ENCODE results near the gene ZSCAN5B. TPM values are rescaled to one million over a fixed set of nuclear protein-coding genes. Genes with fewer than 3 reads are reported as not detected.
"Not testable (repeated sequence)": the region's sequence is repeated elsewhere in the genome, so short reads cannot be mapped to it uniquely, and the experiment has no call there.

The ZSCAN5B gene
- total RNA-seq, 1 donor from 2014 or later: not detected

DNA sequence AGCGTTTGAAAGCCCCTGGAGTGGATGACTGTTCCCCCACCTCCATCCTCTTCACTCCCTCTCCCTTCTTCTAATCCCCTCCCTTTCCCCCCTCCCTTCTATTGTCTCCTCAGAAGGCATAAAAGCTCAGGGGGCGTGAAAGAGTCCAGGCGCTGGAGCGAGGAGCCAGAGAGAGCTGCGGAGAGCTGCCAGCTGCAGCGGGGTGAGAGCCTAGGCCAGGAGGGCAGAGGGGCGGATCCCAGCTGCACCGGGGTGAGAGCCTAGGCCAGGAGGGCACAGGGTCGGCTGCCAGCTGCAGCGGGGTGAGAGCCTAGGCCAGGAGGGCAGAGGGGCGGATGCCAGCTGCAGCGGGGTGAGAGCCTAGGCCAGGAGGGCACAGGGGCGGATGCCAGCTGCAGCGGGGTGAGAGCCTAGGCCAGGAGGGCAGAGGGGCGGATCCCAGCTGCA, 21.7 kb downstream of the ZSCAN5B start, which contains the start of gene GALP:
Gene GALP (plus strand): TSS at position 148 of the 447 bp plus-strand sequence. CDS start 1,101 bp downstream, outside the sequence.
- DNase-seq (ENCODE audit: low read depth): not testable (repeated sequence)

DNA sequence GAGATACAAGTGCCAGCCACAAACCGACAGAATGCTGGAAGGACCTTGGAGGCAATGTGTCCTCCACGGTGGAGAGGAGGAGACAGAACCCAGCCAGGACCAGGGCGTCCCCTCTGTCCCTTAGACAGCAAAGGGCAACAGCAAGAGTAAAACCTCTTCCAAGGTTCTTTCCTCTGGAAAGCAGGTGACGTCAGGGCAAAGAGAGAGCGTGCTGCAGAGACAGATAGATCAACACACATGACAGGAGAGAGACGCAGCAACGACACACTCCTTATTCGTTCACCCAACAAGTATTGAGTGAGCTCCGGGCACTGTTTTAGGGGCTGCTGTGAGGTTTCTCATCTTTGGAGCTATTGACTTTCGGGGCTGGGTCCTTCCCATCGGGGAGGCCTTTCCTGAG, 23.0 kb downstream of the ZSCAN5B start:
- DNase-seq (ENCODE audit: low read depth): no peak

GRCh38 chr19:56174086-56174485, 23.5 kb downstream of the ZSCAN5B start:
- no peak for DNase-seq (ENCODE audit: low read depth)

DNA sequence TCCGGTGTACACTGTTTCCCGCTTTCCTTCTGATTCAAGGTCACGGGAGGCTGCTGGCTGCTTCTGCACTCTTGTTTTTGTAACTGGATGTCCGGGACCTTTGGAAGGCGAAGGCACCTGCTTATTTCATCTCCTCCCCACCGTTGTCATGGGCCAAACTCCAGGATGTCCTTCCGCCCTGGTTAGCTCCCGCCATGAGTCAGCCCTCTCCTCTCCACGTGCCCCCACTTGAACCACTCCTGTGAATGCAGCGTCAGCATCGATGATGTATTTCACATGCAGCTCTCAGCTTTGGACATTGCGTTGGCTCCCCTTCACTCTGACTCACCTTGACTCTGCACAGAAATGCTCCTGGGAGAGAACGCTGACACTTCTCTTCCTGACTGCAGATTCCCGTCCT, 27.3 kb downstream of the ZSCAN5B start:
- peak; percentile 90 for DNase-seq (ENCODE audit: low read depth)

GRCh38 chr19:56167064-56167578, 30.5 kb downstream of the ZSCAN5B start:
- DNase-seq (ENCODE audit: low read depth): peak; percentile 10

DNA sequence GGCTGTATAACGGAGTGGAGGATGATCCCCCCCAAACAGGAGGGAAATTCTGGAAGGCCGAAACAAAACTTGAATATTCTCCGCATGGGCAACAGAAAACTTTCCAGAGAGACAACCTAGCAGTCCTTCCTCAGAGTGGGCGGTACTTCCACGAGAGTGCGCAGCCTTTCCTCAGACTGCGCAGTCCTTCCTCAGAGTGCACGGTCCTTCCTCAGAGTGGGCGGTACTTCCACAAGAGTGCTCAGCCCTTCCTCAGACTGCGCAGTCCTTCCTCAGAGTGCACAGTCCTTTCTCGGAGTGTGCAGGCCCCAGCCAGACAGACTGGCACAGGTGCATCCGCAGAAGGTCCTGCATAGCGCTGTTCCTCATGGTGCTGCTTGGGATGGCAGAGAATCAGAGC, 34.5 kb downstream of the ZSCAN5B start:
- DNase-seq (ENCODE audit: low read depth): no peak

- DNase-seq (ENCODE audit: low read depth): peak; percentile 26
Observed at GRCh38 chr19:56162258-56162657, 35.3 kb downstream of the ZSCAN5B start.

DNA sequence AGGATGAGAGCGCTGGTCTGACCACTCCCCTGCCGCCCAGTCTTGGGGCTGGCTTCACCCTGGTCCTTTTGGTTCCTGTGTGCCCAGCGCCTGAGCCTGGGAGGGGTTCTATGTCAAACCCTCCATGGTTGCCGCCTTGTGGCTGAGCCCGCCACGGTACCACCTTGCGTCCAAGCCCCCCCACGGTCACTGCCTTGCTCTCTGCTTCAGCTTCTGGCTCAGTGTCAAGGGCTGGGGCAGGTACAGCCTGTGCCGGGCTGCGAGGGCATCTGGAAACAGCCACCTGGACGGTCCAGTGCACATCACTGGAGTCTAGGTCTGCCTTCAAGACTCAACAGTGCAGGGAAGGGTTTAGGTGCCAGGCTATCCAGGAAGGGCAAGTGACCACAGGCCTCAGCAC, 36.0 kb downstream of the ZSCAN5B start:
- DNase-seq (ENCODE audit: low read depth): no peak

GRCh38 chr19:56159622-56160271, 37.8 kb downstream of the ZSCAN5B start:
- no peak for DNase-seq (ENCODE audit: low read depth)

- no peak for DNase-seq (ENCODE audit: low read depth)
Observed at GRCh38 chr19:56159009-56159559, 38.5 kb downstream of the ZSCAN5B start.

DNA sequence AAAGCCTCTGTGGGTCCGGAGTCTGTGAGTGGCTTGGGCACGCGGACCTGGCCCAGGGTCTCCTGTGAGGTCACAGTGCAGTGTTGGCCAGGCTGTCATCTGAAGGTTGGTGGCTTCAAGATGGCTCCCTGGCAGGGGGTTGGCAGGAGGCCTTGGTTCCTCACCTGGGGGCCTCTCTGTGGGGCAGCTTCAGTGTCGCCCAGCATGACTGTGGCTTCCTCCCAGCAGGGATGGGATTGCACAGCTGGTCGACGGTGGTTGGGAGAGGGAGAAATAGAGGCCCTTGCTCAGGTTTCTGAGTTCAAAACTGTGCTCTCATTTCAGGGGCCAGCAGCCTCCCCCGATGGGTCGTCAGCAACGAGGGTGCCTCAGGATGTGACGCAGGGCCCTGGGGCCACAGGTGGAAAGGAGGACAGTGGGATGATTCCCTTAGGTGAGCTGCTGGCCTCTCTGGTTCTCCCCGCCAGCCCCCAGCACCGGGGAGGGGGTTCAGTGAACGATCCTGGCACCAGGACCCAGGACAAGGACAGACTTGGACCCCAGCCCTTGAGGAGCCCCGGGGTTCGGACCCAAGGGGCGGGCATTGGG, 39.3 kb downstream of the ZSCAN5B start:
- DNase-seq (ENCODE audit: low read depth): no peak

- no peak for DNase-seq (ENCODE audit: low read depth)
Observed at GRCh38 chr19:56156768-56157167, 40.8 kb downstream of the ZSCAN5B start.

GRCh38 chr19:56155124-56155687, 42.4 kb downstream of the ZSCAN5B start:
- DNase-seq (ENCODE audit: low read depth): no peak

DNA sequence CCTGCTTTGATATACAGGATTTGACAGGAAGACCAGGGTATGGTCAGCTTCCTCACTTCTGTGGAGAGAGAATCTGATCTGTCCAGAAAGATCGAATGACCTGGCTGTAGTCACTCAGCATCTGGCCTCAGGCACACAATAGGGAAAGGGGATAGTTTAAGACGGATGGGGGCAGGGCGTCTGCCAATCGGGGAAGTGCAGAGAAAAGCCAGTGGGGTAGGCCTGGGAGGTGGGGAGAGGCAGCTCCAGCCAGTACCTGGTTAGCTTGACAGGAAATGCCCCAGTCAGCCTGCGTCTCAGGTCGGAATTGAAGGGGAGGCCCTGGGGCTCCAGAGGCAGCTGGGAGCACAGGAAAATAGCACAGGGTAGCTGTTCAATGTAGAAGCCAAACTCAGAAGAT, 44.1 kb downstream of the ZSCAN5B start:
- no peak for DNase-seq (ENCODE audit: low read depth)

DNA sequence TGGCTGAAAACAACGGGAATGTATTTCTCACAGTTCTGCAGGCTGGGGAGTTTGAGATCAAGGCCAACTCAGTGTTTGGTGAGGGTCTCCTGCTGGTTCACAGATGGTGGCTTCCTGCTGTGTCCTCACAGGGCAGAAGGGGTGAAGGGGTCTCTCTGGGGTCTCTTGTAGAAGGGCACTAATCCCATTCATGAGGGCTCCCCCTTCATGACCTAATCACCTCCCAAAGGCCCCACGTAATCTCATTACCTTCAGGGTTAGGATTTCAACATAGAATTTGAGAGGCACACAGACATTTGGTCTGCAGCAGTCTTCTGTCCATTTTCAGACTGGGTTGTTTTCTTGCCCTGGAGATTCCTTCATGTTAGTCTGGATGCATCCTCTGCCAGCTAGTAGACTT, 44.9 kb downstream of the ZSCAN5B start:
- DNase-seq (ENCODE audit: low read depth): no peak

DNA sequence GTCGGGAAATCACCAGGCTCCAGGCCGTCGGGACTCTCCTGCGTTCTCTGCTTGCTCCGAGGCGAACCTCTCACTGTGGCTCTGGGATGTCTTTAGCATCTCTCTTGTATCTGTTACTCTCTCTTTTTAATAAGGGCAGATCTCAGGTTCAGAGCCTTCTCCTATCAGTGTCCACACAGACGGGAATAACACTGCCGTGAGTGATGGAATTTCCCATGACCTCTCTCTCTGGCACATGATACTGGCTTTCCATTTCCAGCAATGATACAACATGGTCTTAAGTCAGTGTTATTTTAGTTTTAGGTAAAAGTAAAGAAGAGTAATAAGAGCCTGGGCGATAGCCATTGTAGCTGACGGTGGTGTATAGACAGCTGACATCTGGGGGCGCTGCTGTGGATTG, 47.2 kb downstream of the ZSCAN5B start:
- DNase-seq (ENCODE audit: low read depth): no peak

DNA sequence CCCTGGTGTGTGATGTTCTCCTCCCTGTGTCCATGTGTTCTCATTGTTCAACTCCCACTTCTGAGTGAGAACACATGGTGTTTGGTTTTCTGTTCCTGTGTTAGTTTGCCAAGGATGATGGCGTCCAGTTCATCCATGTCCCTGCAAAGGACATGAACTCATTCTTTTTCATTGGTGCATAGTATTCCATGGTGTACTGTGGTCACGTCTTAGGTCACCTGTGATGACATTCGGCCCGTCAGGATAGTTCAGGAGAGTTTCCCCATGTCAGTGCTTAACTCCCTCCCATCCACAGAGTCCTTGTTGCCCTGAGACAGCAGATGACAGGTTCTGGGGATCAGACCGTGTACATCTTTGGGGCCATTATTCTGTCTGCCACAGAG, 47.9 kb downstream of the ZSCAN5B start:
- no peak for DNase-seq (ENCODE audit: low read depth)

DNA sequence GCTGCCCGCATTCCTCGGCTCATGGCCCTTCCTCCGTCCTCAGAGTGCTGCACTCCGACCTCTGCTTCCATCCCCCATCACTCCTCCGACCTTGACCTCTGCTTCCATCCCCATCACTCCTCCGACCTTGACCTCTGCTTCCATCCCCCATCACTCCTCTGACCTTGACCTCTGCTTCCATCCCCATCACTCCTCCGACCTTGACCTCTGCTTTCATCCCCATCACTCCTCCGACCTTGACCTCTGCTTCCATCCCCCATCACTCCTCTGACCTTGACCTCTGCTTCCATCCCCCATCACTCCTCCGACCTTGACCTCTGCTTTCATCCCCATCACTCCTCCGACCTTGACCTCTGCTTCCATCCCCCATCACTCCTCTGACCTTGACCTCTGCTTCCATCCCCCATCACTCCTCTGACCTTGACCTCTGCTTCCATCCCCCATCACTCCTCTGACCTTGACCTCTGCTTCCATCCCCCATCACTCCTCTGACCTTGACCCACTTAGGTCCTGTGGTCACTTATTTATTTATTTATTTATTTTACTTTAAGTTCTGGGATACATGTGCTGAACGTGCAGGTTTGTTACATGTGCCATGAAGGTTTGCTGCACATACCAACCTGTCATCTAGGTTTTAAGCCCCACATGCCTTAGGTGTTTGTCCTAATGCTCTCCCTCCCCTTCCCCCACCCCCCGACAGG, 48.5 kb downstream of the ZSCAN5B start:
- DNase-seq (ENCODE audit: low read depth): not testable (repeated sequence)

DNA sequence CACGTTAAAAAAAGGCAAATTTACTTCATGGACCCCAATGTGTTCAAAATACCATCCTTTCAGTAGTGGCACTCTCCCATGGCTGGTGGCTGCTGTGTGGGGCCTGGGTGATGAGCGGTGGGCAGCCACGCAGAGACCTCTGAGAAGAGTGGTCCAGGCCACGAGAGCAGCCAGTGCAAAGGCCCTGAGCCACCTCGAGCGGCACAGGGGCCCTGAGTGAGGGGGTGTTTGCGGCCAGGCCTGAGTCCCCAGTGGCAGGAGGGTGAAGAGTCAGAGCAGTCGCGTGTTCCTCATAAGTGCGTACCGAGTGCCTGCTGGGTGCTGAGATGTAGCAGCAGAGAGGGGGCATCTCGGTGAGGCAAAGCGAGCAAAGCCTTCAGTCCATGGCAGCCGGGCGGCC, 49.5 kb downstream of the ZSCAN5B start:
- DNase-seq (ENCODE audit: low read depth): no peak

GRCh38 chr19:56147307-56147706, 50.3 kb downstream of the ZSCAN5B start:
- DNase-seq (ENCODE audit: low read depth): no peak

DNA sequence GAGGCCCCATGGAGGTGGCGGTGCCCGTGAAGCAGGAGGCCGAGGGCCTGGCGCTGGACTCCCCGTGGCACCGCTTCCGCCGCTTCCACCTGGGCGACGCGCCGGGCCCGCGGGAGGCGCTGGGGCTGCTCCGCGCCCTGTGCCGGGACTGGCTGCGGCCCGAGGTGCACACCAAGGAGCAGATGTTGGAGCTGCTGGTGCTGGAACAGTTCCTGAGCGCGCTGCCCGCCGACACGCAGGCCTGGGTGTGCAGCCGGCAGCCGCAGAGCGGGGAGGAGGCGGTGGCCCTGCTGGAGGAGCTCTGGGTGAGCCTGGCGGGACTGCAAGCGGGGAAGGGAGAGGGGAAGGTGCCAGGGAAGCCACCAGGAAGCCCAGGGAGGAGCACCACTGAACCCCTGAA, 50.7 kb downstream of the ZSCAN5B start:
- DNase-seq (ENCODE audit: low read depth): no peak

- DNase-seq (ENCODE audit: low read depth): no peak
Observed at GRCh38 chr19:56145698-56146097, 51.9 kb downstream of the ZSCAN5B start.
